GM04504 (cell line): ENCODE data around the gene SLC30A1.
"Not testable (repeated sequence)": the region's sequence is repeated elsewhere in the genome, so short reads cannot be mapped to it uniquely, and the experiment has no call there.

Source experiments
- DNase-seq: peaks from one replicate; pipeline ENCODE4 v3.0.0-alpha.2; 2012; ENCODE audit warnings: low read depth

The SLC30A1 gene

GRCh38 chr1:211547710-211548109, 31.3 kb downstream of the SLC30A1 start:
- DNase-seq, result no peak

GRCh38 chr1:211546543-211546942, 32.4 kb downstream of the SLC30A1 start:
- DNase-seq, result no peak

DNA sequence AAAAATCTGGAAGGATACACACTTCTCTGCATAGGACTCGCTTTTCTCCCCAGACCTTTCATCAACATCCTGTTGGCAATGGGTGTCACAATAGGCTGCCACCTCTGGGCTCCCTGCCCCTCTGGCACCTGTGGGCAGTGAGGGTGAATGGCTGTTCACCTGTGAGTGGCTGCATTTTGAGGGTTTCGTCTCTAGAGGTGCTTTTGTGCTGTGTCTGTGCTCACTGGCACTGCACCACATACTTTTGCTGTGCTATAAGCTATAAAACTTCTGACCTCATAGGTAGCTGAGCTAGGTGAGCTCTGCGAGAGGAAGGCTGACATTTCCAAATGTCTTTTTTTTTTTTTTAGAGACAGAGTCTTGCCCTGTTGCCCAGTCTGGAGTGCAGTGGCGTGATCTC, 35.9 kb downstream of the SLC30A1 start:
- DNase-seq, result no peak

DNA sequence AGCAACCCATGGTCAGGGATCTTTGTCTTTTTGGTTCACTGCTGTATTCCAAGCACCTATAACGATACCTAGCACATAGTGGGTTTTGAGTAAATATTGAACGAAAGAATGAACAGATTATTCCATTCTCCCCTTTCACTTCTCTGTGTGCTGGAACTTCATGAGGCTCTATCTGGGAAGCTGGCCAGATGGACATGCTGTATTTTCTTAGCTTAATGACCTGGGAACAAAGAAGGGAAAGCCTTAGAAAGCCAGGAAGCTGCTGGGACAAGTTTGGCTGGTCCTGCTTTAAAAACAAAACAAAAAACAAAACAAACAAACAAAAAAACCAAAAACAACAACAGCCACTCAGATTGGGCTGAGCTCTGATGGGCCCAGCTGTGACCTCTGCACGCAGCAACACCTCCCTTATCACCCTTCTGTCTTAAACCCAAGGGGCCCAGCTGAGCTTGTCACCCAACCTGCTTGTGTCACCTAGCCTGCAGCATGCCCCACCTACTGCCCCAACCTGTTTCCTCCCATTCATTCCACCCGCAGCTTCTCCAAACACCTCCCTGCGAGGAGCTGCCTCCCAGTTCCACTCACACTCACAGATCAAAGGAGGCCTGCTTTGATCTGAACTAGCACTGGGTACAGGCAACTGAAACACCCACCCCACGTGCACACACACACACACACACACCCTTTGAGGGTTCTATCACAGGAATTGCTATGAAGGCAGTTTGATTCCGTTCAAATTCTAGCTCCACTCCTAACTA, 37.1 kb downstream of the SLC30A1 start:
- no peak for DNase-seq

- no peak for DNase-seq
Measured at GRCh38 chr1:211541278-211541677, 37.7 kb downstream of the SLC30A1 start.

GRCh38 chr1:211540824-211541223, 38.1 kb downstream of the SLC30A1 start:
- DNase-seq, result not testable (repeated sequence)

DNA sequence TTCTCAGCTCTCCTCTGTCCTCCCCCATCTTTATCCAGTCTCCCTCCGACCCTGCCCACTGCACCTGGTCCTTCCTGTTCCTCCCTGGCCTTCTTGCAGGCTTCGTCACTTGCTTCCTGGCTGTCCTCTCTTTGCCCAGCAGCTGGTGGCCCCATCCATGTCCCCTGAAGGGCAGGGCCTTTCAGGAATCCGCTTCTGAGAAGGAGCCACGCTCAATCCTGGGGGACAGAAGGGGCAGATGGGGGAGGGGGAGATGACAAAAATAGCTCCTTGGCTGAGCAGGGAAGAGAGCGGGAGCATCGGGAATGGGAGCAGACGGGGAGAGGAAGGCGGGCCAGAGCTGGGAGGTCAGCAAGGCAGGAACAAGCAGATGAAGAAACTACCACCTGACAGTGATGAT, 40.7 kb downstream of the SLC30A1 start:
- no peak for DNase-seq

- no peak for DNase-seq
Measured at GRCh38 chr1:211537253-211537652, 41.7 kb downstream of the SLC30A1 start.

GRCh38 chr1:211536606-211537005, 42.4 kb downstream of the SLC30A1 start:
- no peak for DNase-seq

GRCh38 chr1:211535346-211535745, 43.6 kb downstream of the SLC30A1 start:
- no peak for DNase-seq

DNA sequence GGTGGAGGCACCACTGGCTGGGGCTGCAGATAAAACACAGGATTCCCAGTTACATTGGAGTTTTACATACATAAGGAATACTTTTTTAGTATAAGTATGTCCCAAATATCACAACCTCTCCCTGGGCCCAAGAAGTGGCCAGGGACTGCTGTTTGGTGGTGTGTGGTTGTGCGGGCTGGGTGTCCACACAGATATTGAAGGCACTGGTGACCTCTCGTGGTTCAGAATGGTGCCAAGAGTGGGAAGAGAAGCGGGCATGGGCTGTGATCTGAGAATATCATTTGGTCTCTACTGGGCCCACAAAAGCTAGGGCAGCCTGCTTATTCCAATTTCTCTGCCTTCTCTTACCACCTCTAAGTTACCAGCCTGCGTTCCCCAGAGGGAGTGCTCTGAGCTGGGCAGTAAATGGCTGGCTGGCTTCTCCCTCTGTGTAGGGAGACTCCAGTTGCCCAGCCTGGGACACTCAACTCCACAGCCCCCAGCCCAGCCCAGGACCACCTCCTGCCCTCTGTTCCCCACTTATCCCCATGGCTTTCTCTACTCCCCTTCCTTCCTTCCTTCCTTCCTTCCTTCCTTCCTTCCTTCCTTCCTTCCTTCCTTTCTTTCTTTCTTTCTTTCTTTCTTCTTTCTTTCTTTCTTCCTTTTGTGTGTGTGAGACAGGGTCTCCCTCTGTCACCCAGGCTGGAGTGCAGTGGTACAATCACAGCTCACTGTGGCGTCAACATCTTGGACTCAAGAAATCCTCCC, 44.2 kb downstream of the SLC30A1 start:
- DNase-seq, result no peak

- DNase-seq, result no peak
Measured at GRCh38 chr1:211532088-211532444, 46.9 kb downstream of the SLC30A1 start.

- DNase-seq, result no peak
Measured at GRCh38 chr1:211531194-211532087, 47.5 kb downstream of the SLC30A1 start.

GRCh38 chr1:211530102-211530501, 48.9 kb downstream of the SLC30A1 start:
- DNase-seq, result no peak

DNA sequence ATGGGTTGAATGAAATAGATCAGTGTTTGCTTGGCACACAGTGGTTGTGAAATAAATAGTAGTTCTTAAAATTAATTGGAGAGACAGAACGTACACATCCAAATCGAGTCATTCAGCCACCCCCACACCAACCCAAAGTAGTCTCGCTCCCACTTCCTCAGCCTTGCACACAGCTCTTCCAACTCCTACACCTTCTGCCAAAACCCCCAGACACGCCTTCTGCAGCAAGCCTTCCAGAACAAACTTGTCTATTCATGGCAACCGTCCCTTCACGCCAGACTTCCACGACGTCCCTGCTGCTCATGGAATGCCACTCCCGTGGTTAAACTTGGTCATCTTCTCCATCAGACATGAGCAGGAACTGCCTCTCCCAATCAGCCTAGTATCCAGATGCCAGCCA, 49.5 kb downstream of the SLC30A1 start:
- no peak for DNase-seq

- DNase-seq, result no peak
Measured at GRCh38 chr1:211529011-211529410, 50.0 kb downstream of the SLC30A1 start.

GRCh38 chr1:211527888-211528287, 51.1 kb downstream of the SLC30A1 start:
- DNase-seq, result no peak

GRCh38 chr1:211527006-211527405, 52.0 kb downstream of the SLC30A1 start:
- no peak for DNase-seq

DNA sequence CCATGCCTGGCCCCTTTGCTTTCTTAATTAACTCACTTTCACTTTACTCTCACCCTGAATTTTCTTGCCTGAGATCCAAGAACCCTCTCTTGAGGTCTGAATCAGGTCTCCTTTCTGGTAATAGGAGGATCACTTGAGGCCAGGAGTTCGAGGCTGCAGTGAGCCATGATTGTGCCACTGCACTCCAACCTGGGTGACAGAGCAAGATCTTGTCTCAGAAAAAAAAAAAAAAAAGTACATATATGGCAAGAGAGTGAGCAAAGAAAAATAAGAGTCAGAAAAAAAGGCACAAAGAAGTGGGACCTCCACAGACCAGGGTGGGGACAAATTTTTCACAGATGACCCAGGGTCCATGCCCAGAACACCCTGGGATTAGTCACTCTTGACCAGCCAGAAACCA, 52.9 kb downstream of the SLC30A1 start:
- DNase-seq, result no peak

DNA sequence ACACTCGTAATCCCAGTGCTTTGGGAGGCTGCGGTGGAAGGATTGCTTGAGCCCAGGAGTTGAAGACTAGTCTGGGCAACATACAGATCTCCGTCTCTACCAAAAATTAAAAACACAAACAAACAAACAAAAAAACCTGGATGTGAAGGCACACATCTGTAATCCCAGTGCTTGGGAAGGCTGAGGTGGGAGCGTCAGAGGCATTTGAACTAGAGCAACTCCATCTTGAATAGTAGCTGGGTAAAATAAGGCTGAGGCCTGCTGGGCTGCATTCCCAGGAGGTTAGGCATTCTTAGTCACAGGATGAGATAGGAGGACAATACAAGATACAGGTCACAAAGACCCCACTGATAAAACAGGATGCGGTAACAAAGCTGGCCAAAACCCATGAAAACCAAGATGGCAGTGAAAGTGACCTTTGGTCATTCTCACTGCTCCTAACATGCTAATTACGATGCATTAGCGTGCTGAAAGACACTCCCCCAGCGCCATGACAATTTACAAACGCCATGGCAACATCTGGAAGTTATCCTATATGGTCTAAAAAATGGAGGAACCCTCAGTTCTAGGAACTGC, 53.8 kb downstream of the SLC30A1 start:
- no peak for DNase-seq

GRCh38 chr1:211524521-211524920, 54.4 kb downstream of the SLC30A1 start:
- DNase-seq, result no peak

GRCh38 chr1:211522804-211523203, 56.2 kb downstream of the SLC30A1 start:
- no peak for DNase-seq
